ENCODE data around the gene SORCS2.

Gene SORCS2

GRCh38 chr4:7612311-7612897 is 420.1 kb downstream of the SORCS2 start:
- CTCF ChIA-PET, result no interaction called here

GRCh38 chr4:7614350-7614949 is 422.1 kb downstream of the SORCS2 start:
- no peak for TF ChIP-seq SP1 (IDR thresholded peaks at IDR 0.05)
- TF ChIP-seq FOXA1 (IDR thresholded peaks at IDR 0.05), result no peak
- no peak for TF ChIP-seq ZNF384 (IDR thresholded peaks at IDR 0.05)
- TF ChIP-seq L3MBTL2 (conservative IDR thresholded peaks at IDR 0.05), result no peak
- no peak for TF ChIP-seq ARNT (IDR thresholded peaks at IDR 0.05)
- TF ChIP-seq PKNOX1 (IDR thresholded peaks at IDR 0.05), result no peak
- TF ChIP-seq LEF1 (IDR thresholded peaks at IDR 0.05; ENCODE audit: borderline replicate concordance), result no peak
- no peak for TF ChIP-seq SUZ12 (IDR thresholded peaks at IDR 0.05)
- no peak for TF ChIP-seq NFRKB (IDR thresholded peaks at IDR 0.05)
- TF ChIP-seq FOXM1 (IDR thresholded peaks at IDR 0.05; ENCODE audit: borderline replicate concordance), result no peak
- ChIA-PET POLR2A (no interaction called here), CTCF (no interaction called here)
- no peak for DNase-seq (ENCODE audit: extremely low spot score)

More at GRCh38 chr4:7612311-7612897, 420.1 kb downstream of the SORCS2 start:
- POLR2A ChIA-PET, result no interaction called here
- no peak for DNase-seq (ENCODE audit: extremely low spot score)
- no peak for TF ChIP-seq FOXM1 (IDR thresholded peaks at IDR 0.05; ENCODE audit: borderline replicate concordance)
- TF ChIP-seq ARNT (IDR thresholded peaks at IDR 0.05), result no peak
- no peak for TF ChIP-seq SP1 (IDR thresholded peaks at IDR 0.05)
- TF ChIP-seq PKNOX1 (IDR thresholded peaks at IDR 0.05), result no peak
- no peak for TF ChIP-seq SUZ12 (IDR thresholded peaks at IDR 0.05)
- TF ChIP-seq FOXA1 (IDR thresholded peaks at IDR 0.05), result no peak
- no peak for TF ChIP-seq TARDBP (IDR thresholded peaks at IDR 0.05)
- TF ChIP-seq L3MBTL2 (conservative IDR thresholded peaks at IDR 0.05), result no peak
- no peak for TF ChIP-seq HDGF (IDR thresholded peaks at IDR 0.05; ENCODE audit: borderline replicate concordance)

- POLR2A ChIA-PET, result no interaction called here
- TF ChIP-seq PKNOX1 (IDR thresholded peaks at IDR 0.05) (no peak), HDGF (IDR thresholded peaks at IDR 0.05; ENCODE audit: borderline replicate concordance) (no peak), FOXK2 (IDR thresholded peaks at IDR 0.05) (no peak), FOXM1 (IDR thresholded peaks at IDR 0.05; ENCODE audit: borderline replicate concordance) (no peak), ARNT (IDR thresholded peaks at IDR 0.05) (no peak), CTBP1 (IDR thresholded peaks at IDR 0.05; ENCODE audit: borderline replicate concordance) (no peak), ZNF384 (IDR thresholded peaks at IDR 0.05) (no peak), L3MBTL2 (conservative IDR thresholded peaks at IDR 0.05) (no peak), FOXA1 (IDR thresholded peaks at IDR 0.05) (no peak), BHLHE40 (IDR thresholded peaks at IDR 0.05; ENCODE audit: borderline replicate concordance) (no peak), NFRKB (IDR thresholded peaks at IDR 0.05) (no peak)
- DNase-seq (ENCODE audit: extremely low spot score), result no peak
- CTCF ChIA-PET, result no interaction called here
These were observed 423.9 kb downstream of the SORCS2 start for GRCh38 chr4:7616193-7616592.

- POLR2A ChIA-PET, result no interaction called here
- CTCF ChIA-PET, result no interaction called here
- DNase-seq (ENCODE audit: extremely low spot score), result no peak
- no peak for TF ChIP-seq HDGF (IDR thresholded peaks at IDR 0.05; ENCODE audit: borderline replicate concordance)
- TF ChIP-seq LEF1 (IDR thresholded peaks at IDR 0.05; ENCODE audit: borderline replicate concordance), result no peak
- TF ChIP-seq L3MBTL2 (conservative IDR thresholded peaks at IDR 0.05), result no peak
- TF ChIP-seq TARDBP (IDR thresholded peaks at IDR 0.05), result no peak
- TF ChIP-seq PKNOX1 (IDR thresholded peaks at IDR 0.05), result no peak
- no peak for TF ChIP-seq ELF4 (IDR thresholded peaks at IDR 0.05)
- TF ChIP-seq FOXM1 (IDR thresholded peaks at IDR 0.05; ENCODE audit: borderline replicate concordance), result no peak
- TF ChIP-seq SP1 (IDR thresholded peaks at IDR 0.05), result no peak
- TF ChIP-seq ZNF384 (IDR thresholded peaks at IDR 0.05), result no peak
- no peak for TF ChIP-seq FOXA1 (IDR thresholded peaks at IDR 0.05)
- TF ChIP-seq ARNT (IDR thresholded peaks at IDR 0.05), result no peak
- no peak for TF ChIP-seq BHLHE40 (IDR thresholded peaks at IDR 0.05; ENCODE audit: borderline replicate concordance)
- no peak for TF ChIP-seq CTBP1 (IDR thresholded peaks at IDR 0.05; ENCODE audit: borderline replicate concordance)
- no peak for TF ChIP-seq SUZ12 (IDR thresholded peaks at IDR 0.05)
- no peak for TF ChIP-seq NFRKB (IDR thresholded peaks at IDR 0.05)
- TF ChIP-seq FOXK2 (IDR thresholded peaks at IDR 0.05), result no peak
These were observed 426.0 kb downstream of the SORCS2 start for GRCh38 chr4:7618361-7618760.

- TF ChIP-seq FOXA1 (IDR thresholded peaks at IDR 0.05), result no peak
- TF ChIP-seq L3MBTL2 (conservative IDR thresholded peaks at IDR 0.05), result no peak
- no peak for TF ChIP-seq PKNOX1 (IDR thresholded peaks at IDR 0.05)
- no peak for TF ChIP-seq ELF4 (IDR thresholded peaks at IDR 0.05)
- no peak for TF ChIP-seq NFRKB (IDR thresholded peaks at IDR 0.05)
- TF ChIP-seq BHLHE40 (IDR thresholded peaks at IDR 0.05; ENCODE audit: borderline replicate concordance), result no peak
- TF ChIP-seq LEF1 (IDR thresholded peaks at IDR 0.05; ENCODE audit: borderline replicate concordance), result no peak
- no peak for TF ChIP-seq ARNT (IDR thresholded peaks at IDR 0.05)
- ChIA-PET POLR2A (no interaction called here), CTCF (no interaction called here)
- DNase-seq (ENCODE audit: extremely low spot score), result no peak
These were observed 427.9 kb downstream of the SORCS2 start for GRCh38 chr4:7620086-7620813.
